NK-92 treated with Interleukin-12 subunit alpha and Interleukin-12 subunit beta, amount 100 ng/mL, for 24 hours (cell line): ENCODE results near the gene POTEG.
"Not testable (repeated sequence)": the region's sequence is repeated elsewhere in the genome, so short reads cannot be mapped to it uniquely, and the experiment has no call there.

Experiments
- DNase-seq: peaks from one replicate; lab custom pipeline; 2025; lab: John Stamatoyannopoulos, UW

Gene POTEG

DNA sequence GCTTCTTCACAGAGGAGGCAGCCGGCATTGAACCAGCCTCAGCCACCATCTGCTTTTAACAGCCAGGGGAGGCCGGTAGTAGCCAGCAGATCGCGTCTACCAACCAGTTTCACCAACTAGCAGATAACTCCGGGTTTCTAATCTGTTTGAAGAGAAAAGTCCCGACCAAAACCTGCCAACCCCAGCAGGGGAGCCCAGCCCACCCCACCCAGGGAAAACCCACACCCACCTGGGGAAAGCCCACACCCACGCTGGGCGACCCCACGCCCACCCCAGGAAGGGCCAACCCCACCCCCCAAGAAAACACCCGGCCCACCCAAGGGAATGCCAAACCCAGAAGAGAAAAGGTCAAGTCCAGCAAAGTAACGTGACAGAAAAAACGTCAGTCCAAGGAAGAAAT, at the start of gene POTEG:
POTEG (minus strand) TSS at position 101 of the 400 bp plus-strand sequence; CDS start at position 49, 52 bp downstream.
- not testable (repeated sequence) for DNase-seq

DNA sequence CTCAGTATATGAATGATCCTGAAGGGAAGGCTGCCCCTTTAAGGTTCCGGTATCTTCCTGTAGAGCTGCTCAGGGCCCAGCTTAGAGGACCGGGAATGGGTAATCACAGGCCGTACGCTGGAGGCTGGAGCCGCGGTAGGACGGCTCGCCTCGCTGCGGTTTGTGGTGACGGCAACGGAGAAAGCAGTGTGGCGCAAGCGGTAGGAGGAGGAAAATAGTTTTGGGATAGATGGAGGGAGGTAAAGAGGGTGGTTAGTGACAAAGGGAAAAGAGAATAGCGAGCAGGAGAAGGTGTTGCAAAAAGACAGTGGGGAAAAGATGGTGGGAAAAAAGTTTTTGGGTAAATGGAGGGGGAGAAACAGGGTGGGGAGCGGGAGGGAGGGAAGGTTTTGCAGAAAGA, 48.0 kb upstream of the POTEG start:
- not testable (repeated sequence) for DNase-seq

GRCh38 chr14:19481421-19481820, 47.3 kb upstream of the POTEG start:
- DNase-seq = not testable (repeated sequence)

DNA sequence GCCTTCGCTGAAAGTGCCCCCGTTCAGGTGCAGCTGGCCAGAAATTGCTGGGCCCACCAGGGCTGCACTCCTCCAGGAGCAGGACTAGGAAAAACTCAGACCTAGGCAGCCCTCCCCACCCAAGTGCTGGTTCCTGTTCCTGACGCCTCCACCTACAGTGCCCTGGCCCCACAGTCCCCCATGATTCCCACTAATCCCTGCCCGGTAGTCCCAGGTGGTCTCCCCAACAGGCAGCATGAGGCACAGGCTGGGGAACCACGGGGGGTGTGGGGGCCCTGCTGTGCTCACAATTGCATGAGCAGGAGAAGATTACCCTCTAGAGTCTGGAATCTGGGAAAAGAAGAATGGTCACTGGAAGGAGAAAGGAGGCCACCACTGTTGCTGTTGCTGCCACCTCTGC, 46.4 kb upstream of the POTEG start:
- not testable (repeated sequence) for DNase-seq

GRCh38 chr14:19445761-19446160, 11.6 kb upstream of the POTEG start:
- DNase-seq = not testable (repeated sequence)

GRCh38 chr14:19439826-19440225, 5.7 kb upstream of the POTEG start:
- DNase-seq = not testable (repeated sequence)

GRCh38 chr14:19439219-19439618, 5.1 kb upstream of the POTEG start:
- DNase-seq = not testable (repeated sequence)

DNA sequence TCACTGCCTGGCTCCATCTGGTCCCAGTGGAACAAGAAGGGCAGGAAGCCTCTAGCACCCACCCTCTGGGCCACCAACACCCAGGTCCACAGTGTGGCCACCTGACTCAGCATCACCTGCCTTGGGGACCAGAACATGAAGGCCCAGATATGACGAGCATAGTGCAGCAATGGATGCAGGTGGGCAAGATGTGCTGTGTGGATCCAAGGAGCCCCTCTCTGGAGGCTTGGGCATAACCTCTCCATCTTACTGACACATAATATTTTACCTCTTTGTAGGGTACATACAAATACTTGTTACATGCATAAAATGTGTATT, 2.9 kb upstream of the POTEG start:
- DNase-seq = not testable (repeated sequence)

GRCh38 chr14:19436311-19437125, 2.4 kb upstream of the POTEG start:
- DNase-seq = not testable (repeated sequence)

DNA sequence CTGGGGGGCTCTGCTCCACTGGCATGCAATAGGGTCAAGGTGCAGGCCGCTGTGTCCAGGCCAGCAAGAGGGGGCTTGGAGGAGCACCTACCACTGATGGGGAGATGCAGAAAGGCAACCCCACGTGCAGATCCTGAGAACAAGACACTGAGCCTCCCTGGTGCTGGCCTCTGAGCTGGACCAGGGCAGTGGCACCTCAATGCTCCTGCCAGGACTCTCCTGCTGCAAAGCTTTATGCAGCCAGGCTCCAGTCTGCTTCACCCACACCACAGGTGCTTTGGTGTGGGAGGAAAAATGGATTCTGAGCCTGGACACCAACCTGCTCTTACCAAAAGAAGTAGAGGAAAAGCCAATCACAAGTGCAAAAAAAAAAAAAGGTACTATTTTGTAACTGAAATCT, 1.7 kb upstream of the POTEG start:
- DNase-seq = not testable (repeated sequence)

DNA sequence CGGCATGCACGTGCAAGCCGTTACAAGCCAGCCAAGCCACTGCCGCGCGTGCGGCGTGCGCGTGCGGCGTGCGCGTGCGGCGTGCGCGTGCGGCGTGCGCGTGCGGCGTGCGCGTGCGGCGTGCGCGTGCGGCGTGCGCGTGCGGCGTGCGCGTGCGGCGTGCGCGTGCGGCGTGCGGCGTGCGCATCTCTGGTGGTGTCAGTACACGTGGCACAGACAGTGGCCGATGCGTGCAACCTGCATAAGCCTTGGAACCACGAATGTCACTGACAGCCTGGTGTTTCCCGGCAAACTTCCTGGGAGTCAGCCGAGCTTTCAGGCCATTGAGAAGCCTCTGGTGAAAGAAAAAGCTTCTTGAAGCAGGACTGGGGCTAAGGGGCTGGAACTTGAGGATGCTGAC, 750 bp upstream of the POTEG start:
- not testable (repeated sequence) for DNase-seq

- not testable (repeated sequence) for DNase-seq
Observed at GRCh38 chr14:19433765-19434164, 376 bp downstream of the POTEG start.

GRCh38 chr14:19408519-19408918, 25.6 kb downstream of the POTEG start:
- not testable (repeated sequence) for DNase-seq

- not testable (repeated sequence) for DNase-seq
Observed at GRCh38 chr14:19402097-19402496, 32.0 kb downstream of the POTEG start.

DNA sequence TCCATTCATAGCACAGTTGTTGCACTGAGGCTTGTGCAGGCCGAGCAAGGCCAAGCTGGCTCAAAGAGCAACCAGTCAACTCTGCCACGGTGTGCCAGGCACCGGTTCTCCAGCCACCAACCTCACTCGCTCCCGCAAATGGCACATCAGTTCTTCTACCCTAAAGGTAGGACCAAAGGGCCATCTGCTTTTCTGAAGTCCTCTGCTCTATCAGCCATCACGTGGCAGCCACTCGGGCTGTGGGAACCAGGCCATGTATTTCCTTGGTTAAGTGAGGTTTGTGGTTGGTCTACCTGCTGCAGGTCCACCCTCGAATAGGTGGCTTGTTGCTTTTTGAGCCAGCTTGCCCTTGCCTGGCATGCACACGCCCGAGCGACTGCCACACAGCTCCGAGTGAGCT, 39.4 kb downstream of the POTEG start:
- DNase-seq = not testable (repeated sequence)

DNA sequence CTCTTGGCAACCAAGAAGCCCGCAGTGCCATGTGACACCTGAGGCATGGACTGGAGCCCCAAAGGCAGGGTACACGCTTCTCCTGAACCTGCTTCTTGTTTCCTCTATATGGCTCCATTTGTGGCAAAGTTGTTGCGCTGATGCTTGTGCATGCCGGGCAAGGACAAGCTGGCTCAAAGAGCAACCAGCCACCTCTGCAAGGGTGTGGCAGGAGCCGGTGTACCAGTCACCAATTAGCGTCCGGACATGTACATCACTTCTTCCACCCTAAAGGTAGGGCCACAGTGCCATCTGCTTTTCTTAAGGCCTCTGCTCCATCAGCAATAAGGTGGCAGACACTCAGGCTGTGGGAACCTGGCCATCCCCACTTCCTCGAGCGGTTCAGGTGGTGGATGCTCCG, 43.9 kb downstream of the POTEG start:
- not testable (repeated sequence) for DNase-seq

GRCh38 chr14:19388741-19389140, 45.4 kb downstream of the POTEG start:
- DNase-seq = not testable (repeated sequence)

DNA sequence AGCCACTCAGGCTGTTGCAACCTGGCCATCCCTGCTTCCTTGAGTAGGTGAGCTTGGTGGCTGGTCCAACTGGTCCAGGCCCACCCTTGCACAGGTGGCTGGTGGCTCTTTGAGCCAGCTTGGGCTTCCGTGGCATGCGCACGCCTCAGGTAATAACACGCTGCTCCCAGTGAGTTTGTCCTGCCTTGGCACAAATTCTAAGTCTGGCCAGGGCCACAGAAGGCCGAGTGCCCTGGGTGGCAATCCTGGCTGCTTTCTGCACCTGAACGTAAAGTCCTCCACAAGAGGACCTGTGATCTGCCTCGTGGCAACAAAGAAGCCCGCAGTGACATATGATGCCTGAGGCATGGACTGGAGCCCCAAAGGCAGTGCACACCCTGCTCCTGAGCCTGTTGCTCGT, 47.1 kb downstream of the POTEG start:
- not testable (repeated sequence) for DNase-seq

DNA sequence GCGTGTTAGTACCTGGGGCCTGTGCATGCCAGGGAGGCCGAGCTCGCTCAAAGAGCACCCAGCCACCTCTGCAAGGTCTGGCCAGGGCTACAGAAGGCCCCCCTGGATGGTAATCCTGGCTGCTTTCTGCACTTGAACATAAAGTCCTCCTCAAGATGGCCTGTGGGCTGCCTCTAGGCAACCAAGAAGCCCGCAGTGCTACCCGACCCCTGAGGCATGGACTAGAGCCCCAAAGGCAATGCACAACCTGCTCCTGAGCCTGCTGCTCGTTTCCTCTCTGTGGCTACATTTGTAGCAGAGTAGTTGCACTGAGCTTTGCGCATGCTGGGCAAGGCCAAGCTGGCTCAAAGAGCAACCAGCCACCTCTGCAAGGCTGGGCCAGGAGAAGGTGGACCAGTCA, 47.8 kb downstream of the POTEG start:
- not testable (repeated sequence) for DNase-seq

GRCh38 chr14:19384088-19384781, 49.9 kb downstream of the POTEG start:
- not testable (repeated sequence) for DNase-seq

- DNase-seq = not testable (repeated sequence)
Observed at GRCh38 chr14:19383008-19383584, 51.0 kb downstream of the POTEG start.

GRCh38 chr14:19380137-19380536, 54.0 kb downstream of the POTEG start:
- not testable (repeated sequence) for DNase-seq

- not testable (repeated sequence) for DNase-seq
Observed at GRCh38 chr14:19374451-19374903, 59.7 kb downstream of the POTEG start.
